A549 (cell line): ENCODE measurements around the gene ANKZF1. TPM values are rescaled to one million over a fixed set of nuclear protein-coding genes. Genes with fewer than 3 reads are reported as not detected.

Source experiments
- ATAC-seq, 2 experiments: fragments of 200-7000 bp in 1 of 2; fragments of >200 bp in 1 of 2; cut with Nextera tagmentation in 1 of 2; cut with Tn5 transposase in 1 of 2; 3 replicates each; pipeline versions ENCODE4 v1.8.0 to v1.9.1; 2018 to 2020; ENCODE audit warnings: mild to moderate bottlenecking in 1 of 2, moderate library complexity in 1 of 2
- CTCF ChIA-PET: fragments of 300-600 bp; sonication (Branson Sonifier 250); formaldehyde crosslinking; extraction: SDS; loops from one replicate; lab custom pipeline; 2021; ENCODE audit warnings: antibody characterized with exemption, inconsistent platforms; lab: Yijun Ruan, JAX
- POLR2A ChIA-PET: fragments of 350-600 bp; formaldehyde crosslinking; extraction: SDS; loops from one replicate; lab custom pipeline; 2021; ENCODE audit warnings: antibody characterized with exemption, inconsistent platforms; lab: Yijun Ruan, JAX
- DNase-seq, 2 experiments: peaks; one replicate each; pipeline versions ENCODE4 v3.0.0 to v3.0.0-alpha.2; 2011 to 2016; ENCODE audit warnings: low read depth in 1 of 2, low spot score in 1 of 2
- FAIRE-seq: peaks from 2 replicates; lab custom pipeline; 2011; peaks lifted over from hg19 to GRCh38; lab: Jason Lieb, UNC
- H3K27ac ChIP-seq, 2 experiments: fragments of >200 bp; sonication (Bioruptor Twin); formaldehyde crosslinking; 3 replicates each; pipeline ENCODE4 v1.5.1; 2016 to 2017
- H3K4me1 ChIP-seq: fragments of >200 bp; sonication (Bioruptor Twin); formaldehyde crosslinking; 3 replicates; pipeline ENCODE4 v1.6.1; 2016
- H3K4me2 ChIP-seq: fragments of >200 bp; sonication (Bioruptor Twin); formaldehyde crosslinking; 3 replicates; pipeline ENCODE4 v1.6.1; 2016
- H3K4me3 ChIP-seq: fragments of >200 bp; sonication (Bioruptor Twin); formaldehyde crosslinking; 3 replicates; pipeline ENCODE4 v1.5.1; 2016
- H3K9me3 ChIP-seq: fragments of >200 bp; sonication (Bioruptor Twin); formaldehyde crosslinking; 3 replicates; pipeline ENCODE4 v1.6.1; 2016
- CBX2 ChIP-seq: fragments of 200-600 bp; sonication (generic); IDR thresholded peaks from 2 replicates; pipeline ENCODE4 v1.6.1; 2016; ENCODE audit warnings: low read depth, mild to moderate bottlenecking, borderline replicate concordance
- CEBPB ChIP-seq, 2 experiments: fragments of >200 bp in 1 of 2; sonication (Bioruptor Twin) in 1 of 2; formaldehyde crosslinking in 1 of 2; IDR thresholded peaks; 2 replicates each; pipeline ENCODE4 v1.6.1; 2012 to 2016
- EP300 ChIP-seq, 2 experiments: fragments of >200 bp; sonication (Bioruptor Twin); formaldehyde crosslinking; IDR thresholded peaks; 2 replicates in 1 of 2; 3 replicates in 1 of 2; pipeline ENCODE4 v1.6.1; 2016 to 2017
- ESRRA ChIP-seq: fragments of 150-350 bp; IDR thresholded peaks from 2 replicates; pipeline ENCODE4 v1.6.1; 2014; ENCODE audit warnings: mild to moderate bottlenecking, low read length, borderline replicate concordance
- FOSB ChIP-seq: fragments of 250-450 bp; sonication (Bioruptor Pico); IDR thresholded peaks from 2 replicates; pipeline ENCODE4 v1.5.0; 2020; ENCODE audit warnings: mild to moderate bottlenecking, moderate library complexity
- FOSL2 ChIP-seq, 2 experiments: fragments of 450-650 bp in 1 of 2; fragments of >200 bp in 1 of 2; sonication (Bioruptor Twin) in 1 of 2; formaldehyde crosslinking; IDR thresholded peaks; 2 replicates each; pipeline versions ENCODE4 v1.5.0 to v1.6.1; 2016 to 2020; ENCODE audit warnings: mild to moderate bottlenecking in 1 of 2, moderate library complexity in 1 of 2
- JUNB ChIP-seq: fragments of >200 bp; sonication (Bioruptor Twin); formaldehyde crosslinking; IDR thresholded peaks from 2 replicates; pipeline ENCODE4 v1.6.1; 2016
- NFE2L2 ChIP-seq: fragments of 150-350 bp; conservative IDR thresholded peaks from 2 replicates; pipeline ENCODE4 v1.6.1; 2014; ENCODE audit warnings: low read length
- NPAS2 ChIP-seq: fragments of 250-450 bp; sonication (Bioruptor Pico); IDR thresholded peaks from 2 replicates; pipeline ENCODE4 v1.8.0; 2022; ENCODE audit warnings: mild to moderate bottlenecking, moderate library complexity, borderline replicate concordance
- POLR2A ChIP-seq: IDR thresholded peaks from 2 replicates; pipeline ENCODE4 v1.6.1; 2012; ENCODE audit warnings: mild to moderate bottlenecking, low read length
- RCOR1 ChIP-seq: fragments of 150-350 bp; IDR thresholded peaks from 2 replicates; pipeline ENCODE4 v1.6.1; 2014; ENCODE audit warnings: antibody characterized with exemption, low read length, low read depth
- TP53 ChIP-seq: fragments of 250-450 bp; sonication (Bioruptor Pico); IDR thresholded peaks from 2 replicates; pipeline ENCODE4 v1.5.0; 2021; ENCODE audit warnings: mild to moderate bottlenecking, moderate library complexity
- WGBS: methylation state at CpG from one replicate; pipeline ENCODE4 v1.1.6; 2017; ENCODE audit errors: missing lambda C conversion rate; 5-methylcytosine and 5-hydroxymethylcytosine counted together
- polyA plus RNA-seq, 4 experiments: library from polyadenylated mRNA; depleted of rRNA in 3 of 4; stranded (reverse); fragments of >200 nt; fragmentation: RNase III in 1 of 4; extraction: RNeasy Plus Mini Kit Qiagen cat#74134 plus additional on column Dnase treatment in 1 of 4; gene quantifications; 2 replicates in 3 of 4; 3 replicates in 1 of 4; pipeline ENCODE4 v1.2.3, GENCODE V29; 2011 to 2017
- TF ChIP-seq, protein P1 (sequence below): IDR thresholded peaks from 2 replicates; pipeline ENCODE4 v1.6.1; 2012
- TF ChIP-seq, protein P2 (sequence below): fragments of >200 bp; sonication (Bioruptor Twin); formaldehyde crosslinking; IDR thresholded peaks from 3 replicates; pipeline ENCODE4 v1.6.1; 2016
- TF ChIP-seq, protein P3 (sequence below): fragments of 250-450 bp; sonication (Bioruptor Pico); IDR thresholded peaks from 2 replicates; pipeline ENCODE4 v1.5.0; 2020; ENCODE audit warnings: low read depth, mild to moderate bottlenecking, moderate library complexity
- TF ChIP-seq, protein P4 (sequence below): IDR thresholded peaks from 2 replicates; pipeline ENCODE4 v1.6.1; 2012
- TF ChIP-seq, protein P5 (sequence below): fragments of 200-600 bp; sonication (generic); IDR thresholded peaks from 2 replicates; pipeline ENCODE4 v1.6.1; 2016; ENCODE audit warnings: antibody characterized with exemption, mild to moderate bottlenecking, moderate library complexity

ANKZF1 gene
- polyA plus RNA-seq, 2 of the 4 experiments (the other 2 are of a cell fraction) = 23.2 to 30.3 TPM

DNA sequence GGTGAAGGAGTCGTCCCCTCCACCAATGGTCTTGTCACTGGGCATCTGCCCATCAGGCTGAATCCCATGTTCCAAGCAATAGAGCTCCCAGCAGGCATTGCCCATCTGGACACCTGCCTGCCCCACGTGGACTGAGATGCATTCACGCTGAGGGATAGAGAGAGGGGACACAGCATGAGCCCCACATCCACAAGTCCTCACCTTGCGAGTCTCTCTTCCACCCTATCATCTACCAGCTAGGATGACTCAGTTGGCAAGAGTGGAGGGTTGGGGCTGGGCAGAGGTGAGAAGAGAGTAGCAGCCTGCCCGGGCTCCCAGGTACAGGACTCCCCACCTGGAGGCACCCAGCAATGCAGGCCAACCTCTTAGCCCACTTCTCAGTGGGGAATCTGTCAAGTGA is 22.5 kb downstream of the ANKZF1 start:
- CTCF ChIA-PET = interaction anchor here (0.6 to 12.6 kb wide), 10 partner anchors 13 to 278 kb away, joined by 3 to 241 read pairs (median 4); partner anchors contain the start of genes ANKZF1, ATG9A, CNPPD1 and DNAJB2
- TF ChIP-seq CEBPB (IDR thresholded peaks at IDR 0.05) = no peak
- TF ChIP-seq TP53 (CRISPR knock-in tag) = no peak
- no peak for TF ChIP-seq JUNB
- no peak for TF ChIP-seq FOSL2 (IDR thresholded peaks at IDR 0.05)
- no peak; the same call in 1 of the 2 replicates for TF ChIP-seq FOSL2 (CRISPR knock-in tag; IDR thresholded peaks at IDR 0.05)
- TF ChIP-seq, protein P1, sequence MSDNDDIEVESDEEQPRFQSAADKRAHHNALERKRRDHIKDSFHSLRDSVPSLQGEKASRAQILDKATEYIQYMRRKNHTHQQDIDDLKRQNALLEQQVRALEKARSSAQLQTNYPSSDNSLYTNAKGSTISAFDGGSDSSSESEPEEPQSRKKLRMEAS = no peak
- TF ChIP-seq, protein P2, sequence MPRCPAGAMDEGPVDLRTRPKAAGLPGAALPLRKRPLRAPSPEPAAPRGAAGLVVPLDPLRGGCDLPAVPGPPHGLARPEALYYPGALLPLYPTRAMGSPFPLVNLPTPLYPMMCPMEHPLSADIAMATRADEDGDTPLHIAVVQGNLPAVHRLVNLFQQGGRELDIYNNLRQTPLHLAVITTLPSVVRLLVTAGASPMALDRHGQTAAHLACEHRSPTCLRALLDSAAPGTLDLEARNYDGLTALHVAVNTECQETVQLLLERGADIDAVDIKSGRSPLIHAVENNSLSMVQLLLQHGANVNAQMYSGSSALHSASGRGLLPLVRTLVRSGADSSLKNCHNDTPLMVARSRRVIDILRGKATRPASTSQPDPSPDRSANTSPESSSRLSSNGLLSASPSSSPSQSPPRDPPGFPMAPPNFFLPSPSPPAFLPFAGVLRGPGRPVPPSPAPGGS = no peak
- WGBS = 46% methylated on average over 4 of the region's 5 CpGs
- no peaks in the 10 kb centered on the region for H3K9me3 ChIP-seq
- POLR2A ChIA-PET = interaction anchor here (0.5 to 4.5 kb wide), 7 partner anchors 22 to 60 kb away, joined by 4 to 65 read pairs (median 6); partner anchors contain the start of genes ANKZF1, ATG9A and DNAJB2
- ATAC-seq = no peak
- no peak for DNase-seq
- H3K4me2 ChIP-seq = peak overlapping the region; percentile 96
- peak overlapping the region; percentile 90 for H3K27ac ChIP-seq
- no peak for FAIRE-seq
- H3K4me1 ChIP-seq = peaks cover 56% of the 10 kb centered on the region
- peak overlapping the region; percentile 71 for H3K4me3 ChIP-seq

DNA sequence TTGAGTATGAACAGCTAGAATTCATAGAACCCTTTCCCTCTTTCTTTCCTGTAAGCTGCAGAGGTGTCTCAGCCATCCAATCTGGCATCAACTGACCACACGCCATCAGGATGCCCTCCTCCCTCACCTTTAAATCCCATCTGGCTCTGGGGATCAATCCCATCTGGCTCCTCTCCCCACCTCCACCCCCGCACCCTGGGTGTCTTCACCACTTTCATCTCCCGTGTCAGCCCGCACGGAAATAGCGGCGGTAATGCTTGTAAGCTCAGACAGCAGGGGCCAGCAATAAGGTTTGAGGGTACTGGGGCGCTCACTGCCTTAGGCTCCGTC is 22.9 kb downstream of the ANKZF1 start:
- ChIA-PET CTCF (interaction anchor here (0.6 to 12.6 kb wide), 10 partner anchors 13 to 277 kb away, joined by 3 to 241 read pairs (median 4); partner anchors contain the start of genes ANKZF1, ATG9A and DNAJB2), POLR2A (interaction anchor here (0.5 to 4.5 kb wide), 11 partner anchors 9 to 261 kb away, joined by 3 to 65 read pairs (median 6); partner anchors contain the start of genes ANKZF1, ATG9A and DNAJB2)
- no peak for FAIRE-seq
- TF ChIP-seq FOSL2 (IDR thresholded peaks at IDR 0.05) = no peak
- TF ChIP-seq FOSL2 (CRISPR knock-in tag; IDR thresholded peaks at IDR 0.05) = no peak
- no peak for TF ChIP-seq NFE2L2
- TF ChIP-seq, protein P3, sequence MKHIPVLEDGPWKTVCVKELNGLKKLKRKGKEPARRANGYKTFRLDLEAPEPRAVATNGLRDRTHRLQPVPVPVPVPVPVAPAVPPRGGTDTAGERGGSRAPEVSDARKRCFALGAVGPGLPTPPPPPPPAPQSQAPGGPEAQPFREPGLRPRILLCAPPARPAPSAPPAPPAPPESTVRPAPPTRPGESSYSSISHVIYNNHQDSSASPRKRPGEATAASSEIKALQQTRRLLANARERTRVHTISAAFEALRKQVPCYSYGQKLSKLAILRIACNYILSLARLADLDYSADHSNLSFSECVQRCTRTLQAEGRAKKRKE = no peak
- no peak for TF ChIP-seq NPAS2 (CRISPR knock-in tag)
- TF ChIP-seq RCOR1 = no peak
- no peak for TF ChIP-seq FOSB (CRISPR knock-in tag)
- TF ChIP-seq CEBPB (IDR thresholded peaks at IDR 0.05) = no peak
- no peak for TF ChIP-seq ESRRA
- TF ChIP-seq CBX2 = no peak
- no peak for TF ChIP-seq POLR2A
- no peak for TF ChIP-seq EP300 (IDR thresholded peaks at IDR 0.05)
- TF ChIP-seq, protein P4, sequence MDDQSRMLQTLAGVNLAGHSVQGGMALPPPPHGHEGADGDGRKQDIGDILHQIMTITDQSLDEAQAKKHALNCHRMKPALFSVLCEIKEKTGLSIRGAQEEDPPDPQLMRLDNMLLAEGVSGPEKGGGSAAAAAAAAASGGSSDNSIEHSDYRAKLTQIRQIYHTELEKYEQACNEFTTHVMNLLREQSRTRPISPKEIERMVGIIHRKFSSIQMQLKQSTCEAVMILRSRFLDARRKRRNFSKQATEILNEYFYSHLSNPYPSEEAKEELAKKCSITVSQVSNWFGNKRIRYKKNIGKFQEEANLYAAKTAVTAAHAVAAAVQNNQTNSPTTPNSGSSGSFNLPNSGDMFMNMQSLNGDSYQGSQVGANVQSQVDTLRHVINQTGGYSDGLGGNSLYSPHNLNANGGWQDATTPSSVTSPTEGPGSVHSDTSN = no peak
- TF ChIP-seq, protein P5, sequence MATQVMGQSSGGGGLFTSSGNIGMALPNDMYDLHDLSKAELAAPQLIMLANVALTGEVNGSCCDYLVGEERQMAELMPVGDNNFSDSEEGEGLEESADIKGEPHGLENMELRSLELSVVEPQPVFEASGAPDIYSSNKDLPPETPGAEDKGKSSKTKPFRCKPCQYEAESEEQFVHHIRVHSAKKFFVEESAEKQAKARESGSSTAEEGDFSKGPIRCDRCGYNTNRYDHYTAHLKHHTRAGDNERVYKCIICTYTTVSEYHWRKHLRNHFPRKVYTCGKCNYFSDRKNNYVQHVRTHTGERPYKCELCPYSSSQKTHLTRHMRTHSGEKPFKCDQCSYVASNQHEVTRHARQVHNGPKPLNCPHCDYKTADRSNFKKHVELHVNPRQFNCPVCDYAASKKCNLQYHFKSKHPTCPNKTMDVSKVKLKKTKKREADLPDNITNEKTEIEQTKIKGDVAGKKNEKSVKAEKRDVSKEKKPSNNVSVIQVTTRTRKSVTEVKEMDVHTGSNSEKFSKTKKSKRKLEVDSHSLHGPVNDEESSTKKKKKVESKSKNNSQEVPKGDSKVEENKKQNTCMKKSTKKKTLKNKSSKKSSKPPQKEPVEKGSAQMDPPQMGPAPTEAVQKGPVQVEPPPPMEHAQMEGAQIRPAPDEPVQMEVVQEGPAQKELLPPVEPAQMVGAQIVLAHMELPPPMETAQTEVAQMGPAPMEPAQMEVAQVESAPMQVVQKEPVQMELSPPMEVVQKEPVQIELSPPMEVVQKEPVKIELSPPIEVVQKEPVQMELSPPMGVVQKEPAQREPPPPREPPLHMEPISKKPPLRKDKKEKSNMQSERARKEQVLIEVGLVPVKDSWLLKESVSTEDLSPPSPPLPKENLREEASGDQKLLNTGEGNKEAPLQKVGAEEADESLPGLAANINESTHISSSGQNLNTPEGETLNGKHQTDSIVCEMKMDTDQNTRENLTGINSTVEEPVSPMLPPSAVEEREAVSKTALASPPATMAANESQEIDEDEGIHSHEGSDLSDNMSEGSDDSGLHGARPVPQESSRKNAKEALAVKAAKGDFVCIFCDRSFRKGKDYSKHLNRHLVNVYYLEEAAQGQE = no peak
- no peak for ATAC-seq
- WGBS = 2% methylated on average over 9 of the region's 9 CpGs
- Histone ChIP-seq H3K27ac (peak overlapping the region; percentile 90), H3K4me3 (peak overlapping the region; percentile 71), H3K4me1 (peaks cover 52% of the 10 kb centered on the region), H3K9me3 (no peaks in the 10 kb centered on the region), H3K4me2 (peak overlapping the region; percentile 96)
- peak in 1 of 2 experiments; percentile 7 for DNase-seq
